ENCODE data around the gene CDH20. TPM values are rescaled to one million over a fixed set of nuclear protein-coding genes. Genes with fewer than 3 reads are reported as not detected.

CDH20 gene
- total and polyA plus RNA-seq, 2 donors = 0.09 to 0.21 TPM

GRCh38 chr18:61335684-61336555 is 2.7 kb downstream of the CDH20 start:
- peaks cover 17 to 38% of the 10 kb centered on the region in 2 donors for H3K27me3 ChIP-seq (ENCODE audit: control insufficient read depth in 2 of 2, insufficient read depth in 1 of 2, low read length in 1 of 2)
- WGBS = 25% methylated on average over 10 of the region's 10 CpGs

GRCh38 chr18:61336766-61337165 is 3.5 kb downstream of the CDH20 start:
- WGBS = 91% methylated on average over 6 of the region's 6 CpGs
- peaks cover 17 to 38% of the 10 kb centered on the region in 2 donors for H3K27me3 ChIP-seq (ENCODE audit: control insufficient read depth in 2 of 2, insufficient read depth in 1 of 2, low read length in 1 of 2)
- H3K9me3 ChIP-seq (ENCODE audit: control insufficient read depth in 2 of 2, insufficient read depth in 1 of 2, low read length in 1 of 2) = no peaks in the 10 kb centered on the region
- no peaks in the 10 kb centered on the region for H3K4me1 ChIP-seq (ENCODE audit: control insufficient read depth in 2 of 2, insufficient read depth in 2 of 2, low read length in 2 of 2)
- no peak overlapping the region for H3K27ac ChIP-seq (ENCODE audit: low read depth in 1 of 2, low read length in 1 of 2)
- H3K4me3 ChIP-seq (ENCODE audit: low read length in 2 of 2) = no peak overlapping the region
- no peak for DNase-seq (ENCODE audit: low read depth in 6 of 9, low spot score in 9 of 9)
- no peaks in the 10 kb centered on the region for H3K36me3 ChIP-seq (ENCODE audit: control insufficient read depth in 2 of 2, insufficient read depth in 2 of 2, low read length in 1 of 2)

More at GRCh38 chr18:61335684-61336555, 2.7 kb downstream of the CDH20 start:
- H3K4me3 ChIP-seq (ENCODE audit: low read length in 2 of 2) = no peak overlapping the region
- H3K4me1 ChIP-seq (ENCODE audit: control insufficient read depth in 2 of 2, insufficient read depth in 2 of 2, low read length in 2 of 2) = no peaks in the 10 kb centered on the region
- H3K36me3 ChIP-seq (ENCODE audit: control insufficient read depth in 2 of 2, insufficient read depth in 2 of 2, low read length in 1 of 2) = no peaks in the 10 kb centered on the region
- H3K9me3 ChIP-seq (ENCODE audit: control insufficient read depth in 2 of 2, insufficient read depth in 1 of 2, low read length in 1 of 2) = no peaks in the 10 kb centered on the region
- DNase-seq (ENCODE audit: low read depth in 6 of 9, low spot score in 9 of 9) = no peak
- H3K27ac ChIP-seq (ENCODE audit: low read depth in 1 of 2, low read length in 1 of 2) = no peak overlapping the region

GRCh38 chr18:61337527-61337926 is 4.3 kb downstream of the CDH20 start:
- Histone ChIP-seq H3K27me3 (ENCODE audit: control insufficient read depth in 2 of 2, insufficient read depth in 1 of 2, low read length in 1 of 2) (peaks cover 17 to 34% of the 10 kb centered on the region in 2 donors), H3K4me1 (ENCODE audit: control insufficient read depth in 2 of 2, insufficient read depth in 2 of 2, low read length in 2 of 2) (no peaks in the 10 kb centered on the region), H3K9me3 (ENCODE audit: control insufficient read depth in 2 of 2, insufficient read depth in 1 of 2, low read length in 1 of 2) (no peaks in the 10 kb centered on the region), H3K4me3 (ENCODE audit: low read length in 2 of 2) (no peak overlapping the region), H3K36me3 (ENCODE audit: control insufficient read depth in 2 of 2, insufficient read depth in 2 of 2, low read length in 1 of 2) (no peaks in the 10 kb centered on the region), H3K27ac (ENCODE audit: low read depth in 1 of 2, low read length in 1 of 2) (no peak overlapping the region)
- DNase-seq (ENCODE audit: low read depth in 6 of 9, low spot score in 9 of 9) = no peak
- WGBS = 98% methylated on average over 3 of the region's 3 CpGs

- 1% methylated on average over 1 of the region's 1 CpG for WGBS
- H3K36me3 ChIP-seq (ENCODE audit: control insufficient read depth in 2 of 2, insufficient read depth in 2 of 2, low read length in 1 of 2) = no peaks in the 10 kb centered on the region
Measured at GRCh38 chr18:61340148-61340547, 6.9 kb downstream of the CDH20 start.

GRCh38 chr18:61348230-61348629 is 15.0 kb downstream of the CDH20 start:
- Histone ChIP-seq H3K36me3 (ENCODE audit: control insufficient read depth in 2 of 2, insufficient read depth in 2 of 2, low read length in 1 of 2) (no peaks in the 10 kb centered on the region), H3K4me3 (ENCODE audit: low read length in 2 of 2) (no peak overlapping the region), H3K27ac (ENCODE audit: low read depth in 1 of 2, low read length in 1 of 2) (no peak overlapping the region), H3K4me1 (ENCODE audit: control insufficient read depth in 2 of 2, insufficient read depth in 2 of 2, low read length in 2 of 2) (no peaks in the 10 kb centered on the region), H3K9me3 (ENCODE audit: control insufficient read depth in 2 of 2, insufficient read depth in 1 of 2, low read length in 1 of 2) (no peaks in the 10 kb centered on the region), H3K27me3 (ENCODE audit: control insufficient read depth in 2 of 2, insufficient read depth in 1 of 2, low read length in 1 of 2) (no peaks in the 10 kb centered on the region)
- no peak for DNase-seq (ENCODE audit: low read depth in 6 of 9, low spot score in 9 of 9)

More at GRCh38 chr18:61340148-61340547, 6.9 kb downstream of the CDH20 start:
- Histone ChIP-seq H3K4me3 (ENCODE audit: low read length in 2 of 2) (no peak overlapping the region), H3K9me3 (ENCODE audit: control insufficient read depth in 2 of 2, insufficient read depth in 1 of 2, low read length in 1 of 2) (no peaks in the 10 kb centered on the region), H3K27ac (ENCODE audit: low read depth in 1 of 2, low read length in 1 of 2) (no peak overlapping the region), H3K4me1 (ENCODE audit: control insufficient read depth in 2 of 2, insufficient read depth in 2 of 2, low read length in 2 of 2) (no peaks in the 10 kb centered on the region), H3K27me3 (ENCODE audit: control insufficient read depth in 2 of 2, insufficient read depth in 1 of 2, low read length in 1 of 2) (peaks cover 2 to 9% of the 10 kb centered on the region in 2 donors)
- DNase-seq (ENCODE audit: low read depth in 6 of 9, low spot score in 9 of 9) = no peak

- Histone ChIP-seq H3K27ac (ENCODE audit: low read depth in 1 of 2, low read length in 1 of 2) (no peak overlapping the region), H3K4me1 (ENCODE audit: control insufficient read depth in 2 of 2, insufficient read depth in 2 of 2, low read length in 2 of 2) (no peaks in the 10 kb centered on the region), H3K36me3 (ENCODE audit: control insufficient read depth in 2 of 2, insufficient read depth in 2 of 2, low read length in 1 of 2) (no peaks in the 10 kb centered on the region), H3K9me3 (ENCODE audit: control insufficient read depth in 2 of 2, insufficient read depth in 1 of 2, low read length in 1 of 2) (no peaks in the 10 kb centered on the region), H3K27me3 (ENCODE audit: control insufficient read depth in 2 of 2, insufficient read depth in 1 of 2, low read length in 1 of 2) (no peaks in the 10 kb centered on the region), H3K4me3 (ENCODE audit: low read length in 2 of 2) (no peak overlapping the region)
- 96% methylated on average over 2 of the region's 2 CpGs for WGBS
- DNase-seq (ENCODE audit: low read depth in 6 of 9, low spot score in 9 of 9) = no peak
Measured at GRCh38 chr18:61350578-61350977, 17.3 kb downstream of the CDH20 start.

- Histone ChIP-seq H3K27me3 (ENCODE audit: control insufficient read depth in 2 of 2, insufficient read depth in 1 of 2, low read length in 1 of 2) (no peaks in the 10 kb centered on the region), H3K4me3 (ENCODE audit: low read length in 2 of 2) (no peak overlapping the region), H3K4me1 (ENCODE audit: control insufficient read depth in 2 of 2, insufficient read depth in 2 of 2, low read length in 2 of 2) (no peaks in the 10 kb centered on the region), H3K27ac (ENCODE audit: low read depth in 1 of 2, low read length in 1 of 2) (no peak overlapping the region), H3K9me3 (ENCODE audit: control insufficient read depth in 2 of 2, insufficient read depth in 1 of 2, low read length in 1 of 2) (no peaks in the 10 kb centered on the region), H3K36me3 (ENCODE audit: control insufficient read depth in 2 of 2, insufficient read depth in 2 of 2, low read length in 1 of 2) (no peaks in the 10 kb centered on the region)
- 95% methylated on average over 1 of the region's 1 CpG for WGBS
- DNase-seq (ENCODE audit: low read depth in 6 of 9, low spot score in 9 of 9) = no peak
Measured at GRCh38 chr18:61352059-61352458, 18.8 kb downstream of the CDH20 start.

- no peaks in the 10 kb centered on the region for H3K4me1 ChIP-seq (ENCODE audit: control insufficient read depth in 2 of 2, insufficient read depth in 2 of 2, low read length in 2 of 2)
- H3K36me3 ChIP-seq (ENCODE audit: control insufficient read depth in 2 of 2, insufficient read depth in 2 of 2, low read length in 1 of 2) = no peaks in the 10 kb centered on the region
- no peaks in the 10 kb centered on the region for H3K27me3 ChIP-seq (ENCODE audit: control insufficient read depth in 2 of 2, insufficient read depth in 1 of 2, low read length in 1 of 2)
- no peak overlapping the region for H3K4me3 ChIP-seq (ENCODE audit: low read length in 2 of 2)
- H3K27ac ChIP-seq (ENCODE audit: low read depth in 1 of 2, low read length in 1 of 2) = no peak overlapping the region
- no peaks in the 10 kb centered on the region for H3K9me3 ChIP-seq (ENCODE audit: control insufficient read depth in 2 of 2, insufficient read depth in 1 of 2, low read length in 1 of 2)
- no peak for DNase-seq (ENCODE audit: low read depth in 6 of 9, low spot score in 9 of 9)
Measured at GRCh38 chr18:61352611-61353010, 19.4 kb downstream of the CDH20 start.

- peak in 1 of 9 donors; percentile 7 for DNase-seq (ENCODE audit: low read depth in 6 of 9, low spot score in 9 of 9)
Measured at GRCh38 chr18:61360404-61361383, 27.5 kb downstream of the CDH20 start.

More at GRCh38 chr18:61360404-61361383, 27.5 kb downstream of the CDH20 start:
- Histone ChIP-seq H3K9me3 (ENCODE audit: control insufficient read depth in 2 of 2, insufficient read depth in 1 of 2, low read length in 1 of 2) (no peaks in the 10 kb centered on the region), H3K4me3 (ENCODE audit: low read length in 2 of 2) (no peak overlapping the region), H3K27ac (ENCODE audit: low read depth in 1 of 2, low read length in 1 of 2) (no peak overlapping the region), H3K4me1 (ENCODE audit: control insufficient read depth in 2 of 2, insufficient read depth in 2 of 2, low read length in 2 of 2) (no peaks in the 10 kb centered on the region), H3K27me3 (ENCODE audit: control insufficient read depth in 2 of 2, insufficient read depth in 1 of 2, low read length in 1 of 2) (no peaks in the 10 kb centered on the region), H3K36me3 (ENCODE audit: control insufficient read depth in 2 of 2, insufficient read depth in 2 of 2, low read length in 1 of 2) (no peaks in the 10 kb centered on the region)
- 10% methylated on average over 7 of the region's 7 CpGs for WGBS

Measured in thymus (tissue), 11 donors.